DMS 273 treated with DMSO at 0.1 percent for 48 hours (cell line): ENCODE measurements around the gene NCSTN.

Experiments
- DNase-seq: peaks from one replicate; lab custom pipeline; 2025; lab: John Stamatoyannopoulos, UW

The NCSTN gene

GRCh38 chr1:160351629-160352028 lies 8.4 kb downstream of the NCSTN start:
- DNase-seq, result no peak

DNA sequence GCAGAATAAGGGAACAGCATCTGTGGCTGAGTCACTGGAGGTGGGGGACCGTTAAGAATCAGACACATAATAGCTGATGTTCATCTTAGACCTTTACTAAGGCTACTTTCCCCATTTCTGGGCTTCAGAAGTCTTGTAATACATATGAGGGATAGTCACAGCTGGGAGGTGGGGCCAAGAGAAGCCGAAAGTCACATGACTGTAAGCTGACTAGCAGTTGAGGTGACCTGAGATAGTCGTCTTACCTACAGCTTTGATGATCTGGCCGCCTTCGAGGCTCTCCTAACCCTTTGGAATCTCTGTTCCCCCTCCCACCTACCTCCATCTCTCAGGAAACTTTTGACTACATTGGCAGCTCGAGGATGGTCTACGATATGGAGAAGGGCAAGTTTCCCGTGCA lies 9.4 kb downstream of the NCSTN start:
- no peak for DNase-seq

GRCh38 chr1:160353223-160353622 lies 10.0 kb downstream of the NCSTN start:
- peak; percentile 26 for DNase-seq

DNA sequence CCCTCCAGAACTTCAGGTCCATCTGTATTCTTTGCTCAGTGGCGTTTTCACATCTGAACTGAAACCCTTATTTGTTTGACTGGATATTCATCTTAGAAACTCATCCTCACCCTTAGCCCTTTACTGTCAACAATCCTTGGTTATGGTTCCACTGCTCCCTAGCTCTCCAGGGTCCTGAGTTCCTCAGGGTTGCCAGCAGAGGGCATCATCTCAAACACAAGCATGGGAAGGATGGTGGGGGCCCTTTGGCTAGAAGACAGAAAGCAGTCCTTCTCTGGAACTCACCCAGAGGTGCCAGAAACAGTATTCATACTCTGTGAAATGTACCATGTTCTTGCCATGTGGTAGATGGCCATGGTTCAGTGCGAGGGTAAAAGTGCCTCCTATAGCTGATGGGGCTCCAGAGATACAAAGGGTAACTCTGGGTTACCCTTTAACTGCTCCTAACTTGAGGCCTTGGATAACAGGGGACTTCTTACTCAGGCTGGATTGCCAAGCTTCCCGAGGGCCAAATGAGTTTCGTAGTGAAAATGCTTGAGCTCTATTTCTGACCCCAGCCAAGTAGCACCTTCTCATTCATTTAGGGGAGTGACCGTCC lies 11.3 kb downstream of the NCSTN start:
- no peak for DNase-seq

DNA sequence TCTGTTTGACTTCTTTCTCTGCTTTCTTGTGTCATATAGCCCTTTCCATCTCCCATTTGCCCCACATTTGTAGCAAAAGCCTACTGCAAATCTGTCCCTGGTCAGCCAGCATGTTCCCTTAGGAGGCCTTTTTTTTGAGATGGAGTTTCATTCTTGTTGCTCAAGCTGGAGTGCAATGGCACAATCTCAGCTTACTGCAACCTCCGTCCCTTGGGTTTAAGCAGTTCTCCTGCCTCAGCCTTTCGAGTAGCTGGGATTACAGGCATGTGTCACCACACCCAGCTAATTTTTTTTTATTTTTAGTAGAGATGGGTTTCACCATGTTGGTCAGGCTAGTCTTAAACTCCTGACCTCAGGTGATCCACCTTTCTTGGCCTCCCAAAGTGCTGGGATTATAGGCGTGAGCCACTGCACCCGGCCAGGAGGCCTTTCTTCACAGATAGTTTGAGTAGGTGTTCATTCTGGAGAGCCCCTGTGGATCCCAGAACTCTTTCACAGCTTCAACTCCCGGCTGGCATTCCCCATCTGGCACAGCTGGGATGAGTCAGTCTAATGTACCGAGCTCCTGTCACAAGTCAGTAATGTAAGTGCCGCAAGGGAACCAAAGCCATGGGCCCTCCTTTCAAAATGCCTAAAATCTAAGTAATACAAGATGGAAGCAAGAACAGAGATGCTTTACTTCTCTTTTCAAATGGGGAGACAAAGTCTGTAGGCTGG lies 14.3 kb downstream of the NCSTN start:
- DNase-seq, result no peak

- DNase-seq, result no peak
Observed at GRCh38 chr1:160358073-160358472, 14.9 kb downstream of the NCSTN start.

GRCh38 chr1:160359559-160360226 lies 16.5 kb downstream of the NCSTN start:
- DNase-seq, result peak; percentile 41

GRCh38 chr1:160360227-160360695 lies 17.1 kb downstream of the NCSTN start:
- peak; percentile 22 for DNase-seq

DNA sequence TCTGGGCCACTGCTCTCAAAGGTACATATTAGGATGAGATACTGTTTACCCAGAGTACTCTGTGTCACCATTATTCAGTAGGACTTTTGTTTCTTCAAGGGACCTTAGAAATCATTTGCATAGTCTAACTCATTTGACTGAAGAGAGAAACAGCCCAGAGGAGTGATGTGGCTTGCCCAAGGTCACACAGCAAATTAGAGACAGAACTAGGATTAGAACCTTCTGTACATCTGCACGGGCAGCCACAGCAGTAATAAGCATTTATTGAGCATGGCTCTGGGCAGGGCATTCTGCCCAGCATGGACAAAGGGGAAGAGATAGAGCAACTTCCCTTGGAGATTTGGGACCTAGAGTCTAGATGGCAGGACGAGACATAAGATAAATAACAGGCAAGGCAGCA lies 18.0 kb downstream of the NCSTN start:
- DNase-seq, result no peak

GRCh38 chr1:160361814-160362167 lies 18.6 kb downstream of the NCSTN start:
- DNase-seq, result no peak

DNA sequence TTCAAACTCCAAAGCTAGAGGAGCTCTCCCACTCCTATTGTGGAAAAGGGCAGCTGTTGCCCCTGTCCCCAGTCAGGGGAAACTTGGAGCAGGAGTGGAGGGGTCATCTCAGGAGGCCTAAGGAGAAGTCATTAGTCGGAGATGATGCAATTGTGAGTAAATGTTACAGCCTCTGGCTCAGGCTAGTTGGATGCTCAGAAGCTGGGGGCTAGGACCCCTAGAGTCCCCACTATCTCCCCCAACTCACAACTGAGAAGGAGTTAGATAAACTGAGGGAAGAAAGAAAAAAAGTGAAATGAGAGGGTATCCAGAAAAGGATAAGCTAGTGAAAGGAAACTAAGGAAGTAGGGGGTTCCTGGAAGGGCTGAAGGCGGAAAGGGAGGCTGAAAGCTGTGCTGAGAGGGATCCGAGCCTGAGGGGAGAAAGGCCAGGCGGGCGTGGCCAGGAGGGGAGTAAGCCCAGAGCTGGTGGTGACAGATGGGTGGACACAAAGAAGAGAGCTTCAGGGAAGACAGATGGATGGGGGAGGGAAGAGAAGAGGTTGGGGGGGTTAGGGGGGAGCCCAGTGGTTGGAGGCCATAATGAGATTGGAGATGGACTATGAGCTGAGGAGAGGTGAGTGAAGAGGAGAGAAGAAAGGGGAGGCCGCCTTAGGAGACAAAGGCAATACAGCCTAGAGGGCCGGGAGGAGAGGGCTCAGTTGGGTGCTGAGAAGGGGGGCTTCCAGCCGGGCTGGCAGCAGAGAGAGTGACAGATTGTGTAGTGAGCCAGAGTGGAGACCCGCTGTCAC lies 19.2 kb downstream of the NCSTN start:
- peak; percentile 93 for DNase-seq

DNA sequence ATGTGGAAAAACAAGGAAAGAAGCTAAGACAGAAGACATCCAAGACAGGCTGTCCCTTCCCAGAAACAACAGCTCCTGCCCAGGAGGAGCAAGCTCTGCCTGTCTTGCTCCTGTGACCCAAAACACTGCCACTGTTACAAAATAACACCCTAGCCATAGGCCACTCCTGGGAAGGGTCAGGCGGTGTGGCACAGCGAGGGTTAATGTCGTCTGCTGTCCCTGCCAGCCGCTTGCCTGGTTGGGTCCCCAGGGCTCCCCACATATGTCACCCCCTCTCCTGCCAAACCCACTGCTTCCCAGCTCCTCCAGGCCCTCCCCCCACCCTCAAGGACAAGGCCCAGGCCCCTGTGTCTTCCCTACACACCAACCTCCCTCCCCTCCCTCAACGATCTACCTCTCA lies 19.8 kb downstream of the NCSTN start:
- DNase-seq, result peak; percentile 52

GRCh38 chr1:160363951-160364735 lies 21.0 kb downstream of the NCSTN start:
- peak; percentile 18 for DNase-seq

GRCh38 chr1:160365325-160365724 lies 22.1 kb downstream of the NCSTN start:
- DNase-seq, result peak; percentile 21

DNA sequence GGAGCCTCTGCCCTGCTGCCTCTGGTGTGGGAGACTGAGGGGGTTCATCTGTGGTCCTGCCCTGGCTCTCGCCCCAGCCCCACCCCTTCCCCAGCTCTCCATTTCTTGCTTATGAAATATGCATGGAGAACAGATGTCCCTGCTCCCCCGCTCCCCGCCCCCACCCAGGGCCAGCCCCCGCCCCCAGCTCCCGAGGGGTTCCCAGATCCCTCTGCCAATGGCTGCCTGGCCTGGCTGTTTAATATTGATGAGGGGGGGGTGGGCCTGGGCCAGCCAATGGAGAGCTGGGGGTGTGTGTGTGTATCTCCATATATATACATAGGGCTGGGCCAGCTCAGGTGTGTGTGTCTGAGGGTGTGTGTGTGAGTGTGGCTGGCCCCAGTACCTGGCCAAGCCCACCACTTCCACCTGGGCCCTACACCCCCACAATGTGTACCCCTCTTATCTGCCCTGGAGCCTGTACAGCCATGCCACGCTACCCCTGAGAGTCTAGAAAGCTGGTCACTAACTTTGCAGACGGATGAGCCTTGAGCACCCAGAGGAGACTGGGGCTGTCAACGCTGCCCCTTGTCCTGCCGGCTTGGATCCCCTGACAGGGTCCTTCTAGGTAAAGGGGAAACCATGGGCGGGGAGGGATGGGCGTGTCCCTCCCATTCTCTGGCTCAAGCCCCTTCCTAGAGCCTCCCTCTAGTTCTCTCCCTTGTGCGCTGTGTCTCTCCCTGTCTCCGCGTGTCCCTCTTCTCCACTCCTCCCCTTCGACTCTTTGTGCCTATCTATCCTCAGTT lies 23.7 kb downstream of the NCSTN start, which contains the start of gene NHLH1:
TSS of gene NHLH1 (plus strand) at position 341 of the 785 bp plus-strand sequence. CDS start 3,661 bp downstream, outside the sequence.
- peak; percentile 86 for DNase-seq

DNA sequence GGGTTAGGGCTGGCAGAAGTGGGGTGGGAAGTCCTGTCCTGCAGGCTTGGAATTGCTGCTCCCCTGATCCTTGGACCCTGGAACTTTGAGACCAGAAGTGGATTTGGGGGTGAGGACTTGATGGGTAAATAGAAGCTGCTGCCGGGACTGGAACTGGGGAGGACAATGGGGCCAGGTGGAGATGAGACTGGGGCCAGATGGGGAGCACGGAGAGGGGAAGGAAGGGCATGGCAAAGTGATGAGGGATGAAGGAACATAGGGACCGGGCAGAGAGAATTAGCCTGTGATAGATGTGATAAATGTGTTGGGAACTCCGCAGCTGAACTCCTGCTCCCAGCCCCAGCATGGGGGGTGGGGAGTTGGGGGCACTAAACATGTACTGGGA lies 24.3 kb downstream of the NCSTN start:
- DNase-seq, result no peak

GRCh38 chr1:160367934-160368923 lies 25.0 kb downstream of the NCSTN start:
- peak; percentile 13 for DNase-seq

DNA sequence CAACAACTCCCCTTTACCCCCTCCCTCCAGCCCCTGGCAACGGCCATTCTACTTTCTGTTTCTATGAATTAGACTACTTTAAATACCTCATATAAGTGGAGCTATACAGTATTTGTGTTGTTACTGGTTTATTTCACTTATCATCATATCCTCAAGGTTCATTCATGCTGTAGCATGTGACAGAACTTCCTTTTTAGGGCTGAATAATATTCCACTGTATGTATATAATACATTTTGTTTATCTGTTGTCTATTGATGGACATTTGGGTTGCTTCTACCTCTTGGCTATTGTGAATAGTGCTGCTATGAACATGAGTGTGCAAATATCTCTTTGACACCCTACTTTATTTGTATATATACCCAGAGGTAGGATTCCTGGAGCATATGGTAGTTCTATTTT lies 25.9 kb downstream of the NCSTN start:
- DNase-seq, result no peak

DNA sequence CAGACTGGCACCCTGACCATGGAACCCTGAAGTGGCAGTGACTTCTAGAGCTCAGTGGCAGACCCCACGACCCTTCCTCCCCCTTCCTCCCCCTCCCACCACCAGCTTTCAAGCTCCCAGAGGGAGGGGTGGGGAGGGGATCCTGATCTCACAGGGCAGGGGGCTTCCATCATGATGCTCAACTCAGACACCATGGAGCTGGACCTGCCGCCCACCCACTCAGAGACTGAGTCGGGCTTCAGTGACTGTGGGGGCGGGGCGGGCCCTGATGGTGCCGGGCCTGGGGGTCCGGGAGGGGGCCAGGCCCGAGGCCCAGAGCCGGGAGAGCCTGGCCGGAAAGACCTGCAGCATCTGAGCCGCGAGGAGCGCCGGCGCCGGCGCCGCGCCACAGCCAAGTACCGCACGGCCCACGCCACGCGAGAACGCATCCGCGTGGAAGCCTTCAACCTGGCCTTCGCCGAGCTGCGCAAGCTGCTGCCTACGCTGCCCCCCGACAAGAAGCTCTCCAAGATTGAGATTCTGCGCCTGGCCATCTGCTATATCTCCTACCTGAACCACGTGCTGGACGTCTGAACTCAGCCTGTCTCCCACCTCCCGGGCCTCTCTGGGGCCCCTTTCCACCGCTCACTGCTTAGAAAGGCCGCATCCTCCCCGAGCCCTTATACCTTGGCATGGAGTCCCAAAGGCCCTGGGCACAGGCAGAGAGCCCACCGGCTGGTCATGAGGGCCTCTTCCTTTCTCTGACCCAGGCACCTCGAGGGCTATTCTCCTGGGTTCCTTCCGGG lies 27.6 kb downstream of the NCSTN start:
- DNase-seq, result no peak
